Liver (tissue), 3 donors: ENCODE measurements around the gene SRSF12.

ENCODE experiments used
- ATF3 ChIP-seq: IDR thresholded peaks from 2 replicates; pipeline ENCODE4 v1.6.1; 2016; ENCODE audit warnings: antibody characterized with exemption
- CTCF ChIP-seq: fragments of 150-350 bp; IDR thresholded peaks from 2 replicates; pipeline ENCODE4 v1.5.1; 2017; ENCODE audit warnings: improper control_type of control experiment, low read depth, low read length; ENCODE audit not compliant: missing input control
- EGR1 ChIP-seq, 2 donors: IDR thresholded peaks; 2 replicates each; pipeline ENCODE4 v1.6.1; 2016 to 2018; ENCODE audit warnings: antibody characterized with exemption in 2 of 2, low read depth in 2 of 2
- FOXA1 ChIP-seq: IDR thresholded peaks from 2 replicates; pipeline ENCODE4 v1.6.1; 2016; ENCODE audit warnings: antibody characterized with exemption
- GABPA ChIP-seq, 2 donors: IDR thresholded peaks in 1 of 2; conservative IDR thresholded peaks in 1 of 2; 2 replicates each; pipeline ENCODE4 v1.6.1; 2016; ENCODE audit warnings: antibody characterized with exemption in 2 of 2, mild to moderate bottlenecking in 1 of 2, moderate library complexity in 1 of 2
- RAD21 ChIP-seq, 2 donors: IDR thresholded peaks; 2 replicates each; pipeline ENCODE4 v1.6.1; 2016; ENCODE audit warnings: antibody characterized with exemption in 2 of 2, mild to moderate bottlenecking in 2 of 2
- RXRA ChIP-seq, 2 donors: IDR thresholded peaks; 2 replicates each; pipeline ENCODE4 v1.6.1; 2017 to 2018; ENCODE audit warnings: antibody characterized with exemption in 2 of 2, mild to moderate bottlenecking in 1 of 2
- SP1 ChIP-seq: IDR thresholded peaks from 2 replicates; pipeline ENCODE4 v1.6.1; 2018; ENCODE audit warnings: antibody characterized with exemption, mild to moderate bottlenecking
- TAF1 ChIP-seq: conservative IDR thresholded peaks from 2 replicates; pipeline ENCODE4 v1.6.1; 2016; ENCODE audit warnings: antibody characterized with exemption, mild to moderate bottlenecking
- YY1 ChIP-seq: IDR thresholded peaks from 2 replicates; pipeline ENCODE4 v1.6.1; 2016; ENCODE audit warnings: antibody characterized with exemption, mild to moderate bottlenecking
- TF ChIP-seq, protein P1 (sequence below): IDR thresholded peaks from 2 replicates; pipeline ENCODE4 v1.6.1; 2016; ENCODE audit warnings: antibody characterized with exemption, mild to moderate bottlenecking
- TF ChIP-seq, protein P2 (sequence below): IDR thresholded peaks from 2 replicates; pipeline ENCODE4 v1.6.1; 2016; ENCODE audit warnings: antibody characterized with exemption
- donor health status: healthy.
- donor health status: healthy.

GRCh38 chr6:89131599-89131998, 13.7 kb upstream of the SRSF12 start:
- TF ChIP-seq CTCF (no peak), ATF3 (no peak), RAD21 (IDR thresholded peaks at IDR 0.05) (no peak), GABPA (IDR thresholded peaks at IDR 0.05 in 1 of 2, conservative IDR thresholded peaks at IDR 0.05 in 1 of 2) (no peak), YY1 (no peak), SP1 (no peak), RXRA (IDR thresholded peaks at IDR 0.05) (no peak), FOXA1 (no peak), EGR1 (IDR thresholded peaks at IDR 0.05; ENCODE audit: low read depth in 2 of 2) (no peak), TAF1 (no peak)
- TF ChIP-seq, protein P1, sequence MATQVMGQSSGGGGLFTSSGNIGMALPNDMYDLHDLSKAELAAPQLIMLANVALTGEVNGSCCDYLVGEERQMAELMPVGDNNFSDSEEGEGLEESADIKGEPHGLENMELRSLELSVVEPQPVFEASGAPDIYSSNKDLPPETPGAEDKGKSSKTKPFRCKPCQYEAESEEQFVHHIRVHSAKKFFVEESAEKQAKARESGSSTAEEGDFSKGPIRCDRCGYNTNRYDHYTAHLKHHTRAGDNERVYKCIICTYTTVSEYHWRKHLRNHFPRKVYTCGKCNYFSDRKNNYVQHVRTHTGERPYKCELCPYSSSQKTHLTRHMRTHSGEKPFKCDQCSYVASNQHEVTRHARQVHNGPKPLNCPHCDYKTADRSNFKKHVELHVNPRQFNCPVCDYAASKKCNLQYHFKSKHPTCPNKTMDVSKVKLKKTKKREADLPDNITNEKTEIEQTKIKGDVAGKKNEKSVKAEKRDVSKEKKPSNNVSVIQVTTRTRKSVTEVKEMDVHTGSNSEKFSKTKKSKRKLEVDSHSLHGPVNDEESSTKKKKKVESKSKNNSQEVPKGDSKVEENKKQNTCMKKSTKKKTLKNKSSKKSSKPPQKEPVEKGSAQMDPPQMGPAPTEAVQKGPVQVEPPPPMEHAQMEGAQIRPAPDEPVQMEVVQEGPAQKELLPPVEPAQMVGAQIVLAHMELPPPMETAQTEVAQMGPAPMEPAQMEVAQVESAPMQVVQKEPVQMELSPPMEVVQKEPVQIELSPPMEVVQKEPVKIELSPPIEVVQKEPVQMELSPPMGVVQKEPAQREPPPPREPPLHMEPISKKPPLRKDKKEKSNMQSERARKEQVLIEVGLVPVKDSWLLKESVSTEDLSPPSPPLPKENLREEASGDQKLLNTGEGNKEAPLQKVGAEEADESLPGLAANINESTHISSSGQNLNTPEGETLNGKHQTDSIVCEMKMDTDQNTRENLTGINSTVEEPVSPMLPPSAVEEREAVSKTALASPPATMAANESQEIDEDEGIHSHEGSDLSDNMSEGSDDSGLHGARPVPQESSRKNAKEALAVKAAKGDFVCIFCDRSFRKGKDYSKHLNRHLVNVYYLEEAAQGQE = no peak
- TF ChIP-seq, protein P2, sequence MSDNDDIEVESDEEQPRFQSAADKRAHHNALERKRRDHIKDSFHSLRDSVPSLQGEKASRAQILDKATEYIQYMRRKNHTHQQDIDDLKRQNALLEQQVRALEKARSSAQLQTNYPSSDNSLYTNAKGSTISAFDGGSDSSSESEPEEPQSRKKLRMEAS = no peak
